SKM-1 treated with dmso at 0.1 percent for 144 hours (cell line): ENCODE data around the gene TLDC2.
"Not testable (repeated sequence)": the region's sequence is repeated elsewhere in the genome, so short reads cannot be mapped to it uniquely, and the experiment has no call there.

ENCODE experiments used
- DNase-seq: peaks from one replicate; lab custom pipeline; 2025; ENCODE audit not compliant: unreplicated experiment; lab: John Stamatoyannopoulos, UW

Gene TLDC2

GRCh38 chr20:36875702-36876472 is at the start of gene TLDC2:
TSS of gene TLDC2 (plus strand) at chr20:36876138. CDS start at chr20:36876175, 37 bp downstream.
- DNase-seq, result no peak

DNA sequence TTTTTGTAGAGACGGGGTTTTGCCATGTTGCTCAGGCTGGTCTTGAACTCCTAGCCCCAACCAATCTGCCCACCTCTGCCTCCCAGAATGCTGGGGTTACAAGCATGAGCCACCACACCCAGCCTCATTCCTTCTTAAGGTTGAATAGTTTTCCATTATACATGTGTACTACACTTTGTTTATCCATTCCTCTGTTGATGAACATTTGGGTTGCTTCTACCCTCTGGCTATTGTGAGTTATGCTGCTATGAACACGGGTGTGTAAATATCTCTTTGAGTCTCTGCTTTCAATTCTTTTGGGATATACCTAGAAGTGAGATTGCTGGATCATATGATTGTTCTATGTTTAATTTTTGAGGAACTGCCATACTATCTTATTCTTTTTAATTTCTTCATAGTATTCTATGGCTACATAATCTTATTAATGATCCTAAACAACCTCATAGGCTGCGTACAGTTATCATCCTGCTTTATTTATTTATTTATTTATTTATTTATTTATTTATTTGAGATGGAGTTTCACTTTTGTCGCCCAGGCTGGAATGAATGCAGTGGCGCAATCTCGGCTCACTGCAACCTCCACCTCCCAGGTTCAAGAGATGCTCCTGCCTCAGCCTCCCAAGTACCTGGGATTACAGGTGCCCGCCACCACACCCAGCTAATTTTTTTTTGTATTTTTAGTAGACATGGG is 49.2 kb upstream of the TLDC2 start:
- DNase-seq, result no peak

- no peak for DNase-seq
Measured at GRCh38 chr20:36827541-36828279, 48.2 kb upstream of the TLDC2 start.

DNA sequence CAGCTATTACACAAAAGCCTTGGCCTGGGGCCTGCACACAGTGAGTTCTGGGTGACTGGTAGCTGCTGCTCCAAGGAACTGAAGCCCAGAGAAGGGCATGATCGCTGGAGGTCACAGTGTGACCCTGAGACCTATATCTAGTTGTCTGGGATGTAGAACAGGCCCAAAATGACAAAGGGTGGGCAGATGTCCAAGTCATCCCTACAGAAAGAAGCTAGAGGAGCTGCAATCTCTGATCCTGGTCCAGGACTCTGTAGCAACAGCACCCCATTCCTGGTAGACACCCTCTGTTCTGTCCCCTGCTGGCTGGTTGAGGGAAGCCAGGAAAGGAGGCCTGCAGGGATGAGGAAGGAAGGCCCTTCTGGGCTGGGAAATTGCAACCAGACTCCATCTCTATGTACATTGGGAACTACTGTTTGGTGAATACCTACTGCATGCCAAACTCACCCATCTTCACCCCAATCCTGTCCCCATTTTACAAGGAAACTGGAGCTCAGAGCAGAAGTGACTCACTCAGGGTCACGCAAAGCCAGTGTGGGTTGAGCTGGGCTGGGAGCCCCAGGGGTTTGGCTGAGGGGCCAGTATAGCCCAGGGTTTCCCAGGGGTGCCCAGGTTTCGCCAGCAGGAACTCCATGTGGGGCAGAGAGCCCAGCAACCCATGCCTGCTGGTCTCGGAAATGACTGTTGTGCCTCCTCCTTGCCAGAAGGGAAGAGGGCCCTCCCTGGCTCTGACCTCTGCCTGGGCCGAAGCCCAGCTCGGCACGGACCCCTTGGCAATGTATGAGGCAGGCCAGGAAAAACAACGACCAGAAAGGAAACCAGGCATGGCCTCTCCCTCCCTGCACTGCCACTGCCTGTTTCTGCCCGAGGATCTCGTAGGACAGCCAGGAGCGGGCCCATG is 44.9 kb upstream of the TLDC2 start:
- no peak for DNase-seq

- no peak for DNase-seq
Measured at GRCh38 chr20:36832791-36833190, 43.1 kb upstream of the TLDC2 start.

DNA sequence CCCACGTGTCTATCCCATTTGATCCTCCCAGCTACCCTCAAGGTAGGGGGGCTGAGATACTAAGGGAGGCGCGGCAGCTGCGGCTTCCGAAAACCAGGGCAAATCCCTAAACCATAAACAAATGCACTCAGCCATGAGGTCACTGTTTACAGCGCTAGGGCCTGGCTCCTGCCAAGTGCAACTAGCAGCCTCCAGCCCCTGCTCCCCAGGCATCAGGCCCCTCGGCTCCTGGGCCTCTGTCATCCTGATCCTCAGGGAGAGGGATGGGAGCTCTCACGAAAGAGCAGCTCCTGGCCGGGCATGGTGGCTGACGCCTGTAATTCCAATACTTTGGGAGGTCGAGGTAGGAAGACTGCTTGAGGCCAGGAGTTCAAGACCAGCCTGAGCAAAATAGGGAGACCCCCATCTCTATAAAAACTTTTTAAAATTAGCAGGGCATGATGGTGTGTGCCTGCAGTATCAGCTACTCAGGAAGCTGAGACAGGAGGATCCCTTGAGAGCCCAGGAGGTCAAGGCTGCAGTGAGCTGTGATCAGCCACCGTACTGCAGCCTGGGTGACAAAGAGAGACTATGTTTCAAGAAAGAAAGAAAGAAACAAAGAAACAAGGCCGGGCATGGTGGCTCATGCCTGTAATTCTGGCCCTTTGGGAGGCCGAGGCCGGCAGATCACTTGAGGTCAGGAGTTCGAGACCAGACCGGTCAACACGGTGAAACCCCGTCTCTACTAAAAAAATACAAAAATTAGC is 42.5 kb upstream of the TLDC2 start:
- no peak for DNase-seq

- DNase-seq, result no peak
Measured at GRCh38 chr20:36835025-36835424, 40.9 kb upstream of the TLDC2 start.

GRCh38 chr20:36835453-36836198 is 40.3 kb upstream of the TLDC2 start:
- peak; percentile 77 for DNase-seq

- DNase-seq, result peak; percentile 69
Measured at GRCh38 chr20:36836591-36837269, 39.2 kb upstream of the TLDC2 start.

GRCh38 chr20:36838376-36838775 is 37.6 kb upstream of the TLDC2 start:
- not testable (repeated sequence) for DNase-seq

GRCh38 chr20:36839150-36839549 is 36.8 kb upstream of the TLDC2 start:
- DNase-seq, result no peak

- DNase-seq, result not testable (repeated sequence)
Measured at GRCh38 chr20:36841030-36841429, 34.9 kb upstream of the TLDC2 start.

- no peak for DNase-seq
Measured at GRCh38 chr20:36845288-36845971, 30.5 kb upstream of the TLDC2 start.

DNA sequence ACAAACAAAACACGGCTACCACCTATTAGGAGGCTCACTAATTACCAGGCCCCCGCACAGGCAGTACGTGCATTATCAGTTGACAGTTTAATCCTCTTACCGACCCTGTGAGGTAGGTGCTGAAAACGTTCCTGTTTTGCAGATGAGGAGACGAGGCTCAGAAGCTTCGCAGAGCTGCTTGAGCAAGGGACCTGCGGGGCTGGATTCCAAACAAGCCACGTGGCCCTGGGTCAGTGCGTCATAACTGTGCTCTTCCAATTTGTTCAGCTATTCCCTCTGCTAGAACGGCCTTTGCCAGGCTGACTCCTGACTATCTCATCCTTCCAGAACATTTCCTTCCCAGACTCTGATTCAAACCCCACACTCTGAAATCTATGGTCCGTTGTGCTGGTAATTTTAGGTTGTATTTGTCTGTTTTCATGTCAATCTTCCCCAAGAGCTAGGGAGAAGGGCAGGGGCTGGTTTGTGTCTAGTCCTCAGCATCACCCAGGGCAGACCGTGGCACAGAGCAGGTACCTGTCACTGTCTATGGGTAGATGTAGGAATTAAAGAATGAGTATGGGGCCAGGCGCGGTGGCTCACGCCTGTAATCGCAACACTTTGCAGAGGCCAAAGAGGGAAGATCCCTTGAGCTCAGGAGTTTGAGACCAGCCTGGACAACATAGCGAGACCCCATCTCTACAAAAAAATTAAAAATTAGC is 28.8 kb upstream of the TLDC2 start:
- no peak for DNase-seq

- no peak for DNase-seq
Measured at GRCh38 chr20:36847710-36848040, 28.3 kb upstream of the TLDC2 start.

- DNase-seq, result no peak
Measured at GRCh38 chr20:36848078-36848660, 27.8 kb upstream of the TLDC2 start.

GRCh38 chr20:36848677-36849076 is 27.3 kb upstream of the TLDC2 start:
- no peak for DNase-seq
